Stimulated activated CD8-positive, alpha-beta memory T cell treated with anti-CD3 and anti-CD28 coated beads, Interleukin-2, amount 100 ng/mL, for 1 hour (primary cell): ENCODE measurements around the gene ARSG.

Experiments used
- DNase-seq, 2 donors: peaks; one replicate each; pipeline ENCODE4 v3.0.0-alpha.2; 2020; ENCODE audit warnings: low read depth in 2 of 2

The ARSG gene

GRCh38 chr17:68450801-68451200, 159.5 kb downstream of the ARSG start:
- no peak for DNase-seq

- no peak for DNase-seq
These were observed 160.5 kb downstream of the ARSG start for GRCh38 chr17:68451670-68452354.

- no peak for DNase-seq
These were observed 161.5 kb downstream of the ARSG start for GRCh38 chr17:68452724-68453290.

- no peak for DNase-seq
These were observed 162.8 kb downstream of the ARSG start for GRCh38 chr17:68453991-68454665.

- no peak for DNase-seq
These were observed 164.6 kb downstream of the ARSG start for GRCh38 chr17:68455901-68456338.

- no peak for DNase-seq
These were observed 165.3 kb downstream of the ARSG start for GRCh38 chr17:68456339-68457167.

GRCh38 chr17:68457168-68457538, 165.9 kb downstream of the ARSG start, which contains the start of gene WIPI1:
Gene WIPI1 (minus strand): TSS chr17:68457496. CDS start chr17:68457421, 75 bp downstream.
- no peak for DNase-seq

- DNase-seq: peak; percentile 96
These were observed 166.4 kb downstream of the ARSG start for GRCh38 chr17:68457539-68458259.

- no peak for DNase-seq
These were observed 167.2 kb downstream of the ARSG start for GRCh38 chr17:68458260-68459036.

- no peak for DNase-seq
These were observed 167.8 kb downstream of the ARSG start for GRCh38 chr17:68459037-68459639.

GRCh38 chr17:68460146-68460545, 168.9 kb downstream of the ARSG start:
- no peak for DNase-seq

- DNase-seq: no peak
These were observed 169.4 kb downstream of the ARSG start for GRCh38 chr17:68460715-68461114.

GRCh38 chr17:68461122-68461539, 169.8 kb downstream of the ARSG start:
- no peak for DNase-seq

GRCh38 chr17:68461589-68461988, 170.3 kb downstream of the ARSG start:
- DNase-seq: no peak

GRCh38 chr17:68462381-68463210, 171.3 kb downstream of the ARSG start:
- peak; percentile 42 to 56 for DNase-seq

- DNase-seq: no peak
These were observed 172.1 kb downstream of the ARSG start for GRCh38 chr17:68463211-68464019.

- DNase-seq: no peak
These were observed 177.0 kb downstream of the ARSG start for GRCh38 chr17:68468334-68468733.

GRCh38 chr17:68468788-68469187, 177.5 kb downstream of the ARSG start:
- no peak for DNase-seq
